GM21786 (cell line): ENCODE results near the gene BRD3.

Experiments used
- ATAC-seq: cut with Tn5 transposase; IDR thresholded peaks from one replicate; pipeline ENCODE4 v1.9.1; 2021; ENCODE audit not compliant: unreplicated experiment

Gene BRD3

DNA sequence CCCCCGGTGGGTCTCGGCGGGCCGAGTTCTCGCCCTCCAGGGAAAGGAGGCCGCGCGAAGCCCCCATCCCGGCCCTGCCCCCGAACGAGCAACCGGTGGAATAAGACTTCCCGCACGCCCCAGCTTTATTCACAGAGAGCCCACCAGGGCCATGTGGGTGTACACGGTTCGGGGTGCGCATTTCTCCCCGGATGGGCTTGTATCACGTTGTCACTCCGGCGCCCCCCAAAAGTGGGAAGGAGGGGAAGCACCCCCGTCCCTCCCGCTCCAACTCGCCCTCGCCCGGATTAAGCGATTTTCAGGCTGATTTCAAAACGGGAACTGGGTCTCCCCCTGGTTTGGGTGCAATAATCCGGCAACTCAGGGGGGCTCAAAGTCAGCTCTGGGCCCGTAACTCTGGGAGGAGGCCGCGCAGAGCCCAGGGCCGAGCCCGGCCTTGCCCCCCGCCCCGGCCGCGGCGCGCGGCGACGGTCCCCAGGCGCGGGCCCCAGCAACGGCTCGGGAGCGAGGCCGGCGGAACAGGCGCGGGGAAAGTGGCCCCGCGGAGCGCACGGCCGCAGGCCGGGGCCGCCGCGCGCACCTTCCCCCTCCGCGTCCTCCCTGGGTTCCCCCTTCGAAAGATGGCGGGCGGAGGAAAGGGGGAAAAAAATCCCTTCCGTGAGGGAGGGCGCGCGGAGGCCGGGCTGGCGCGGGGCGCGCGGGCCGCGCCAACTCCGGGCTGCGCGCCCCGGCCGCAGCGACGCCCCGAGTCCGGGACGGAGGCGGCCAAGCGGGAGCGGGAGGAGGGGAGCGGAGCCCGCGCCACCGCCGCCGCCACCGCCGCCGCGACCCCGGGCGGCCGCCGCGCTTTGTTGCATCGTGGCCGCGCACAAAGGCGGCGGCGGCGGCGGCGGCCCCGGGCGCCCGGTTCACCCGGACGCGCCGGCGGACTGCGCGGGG, 644 bp downstream of the BRD3 start:
- ATAC-seq, result no peak

DNA sequence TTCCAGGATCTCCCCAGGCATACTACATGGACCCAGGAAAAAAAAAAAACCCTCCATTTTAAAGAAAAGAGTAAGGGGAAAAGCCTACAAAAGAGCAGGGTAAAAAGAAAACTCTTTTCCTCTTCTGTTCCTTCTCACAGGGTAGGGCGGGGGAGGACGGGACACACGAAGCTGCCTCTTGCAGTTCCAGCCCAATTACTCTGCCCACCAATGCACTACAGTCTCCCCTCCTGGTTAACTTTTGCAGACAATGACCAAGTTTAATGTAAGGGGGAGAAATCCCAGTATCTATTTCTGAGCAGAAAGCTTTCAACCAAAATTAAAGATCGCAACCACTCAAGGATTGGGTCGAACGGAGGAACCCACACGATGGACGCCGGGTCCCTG, 1.3 kb downstream of the BRD3 start:
- ATAC-seq, result no peak

DNA sequence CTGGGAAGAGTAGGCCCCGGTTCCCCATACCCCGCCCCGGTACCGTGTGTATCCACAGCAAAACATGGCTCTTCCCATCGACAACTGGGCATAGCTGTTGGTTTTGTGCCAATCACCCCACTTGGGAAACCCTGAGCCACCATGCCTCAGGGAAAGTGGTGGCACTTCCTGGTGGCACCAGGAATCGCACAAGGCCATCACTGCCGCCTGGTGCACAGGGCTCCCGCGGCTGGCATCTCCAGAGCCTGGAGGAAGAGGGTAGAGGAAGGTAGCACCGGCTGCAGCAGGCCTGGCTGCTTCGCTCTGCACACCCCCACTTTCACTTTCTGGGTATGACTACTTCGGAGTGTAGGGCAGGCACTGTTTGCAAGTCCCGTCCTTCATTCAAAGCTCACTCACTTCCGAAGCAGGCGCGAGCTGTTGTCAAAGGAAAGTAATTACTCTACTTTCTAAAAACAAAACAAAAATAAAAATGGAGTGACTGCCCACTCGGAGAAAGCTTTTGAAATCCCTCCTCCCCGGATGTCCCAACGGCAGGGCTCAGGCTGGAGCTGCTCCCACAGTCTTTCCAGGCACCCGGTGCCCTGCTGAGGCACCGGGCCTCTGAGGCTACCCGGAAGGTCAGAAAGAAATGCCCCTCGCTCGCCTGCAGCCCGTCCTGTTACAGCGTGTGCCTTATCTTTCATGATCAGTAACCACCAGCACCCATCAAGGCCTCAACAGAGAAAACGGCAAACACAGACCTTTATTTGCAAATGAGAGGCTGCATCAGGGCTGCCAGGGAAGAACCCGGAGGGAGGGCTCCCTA, 2.0 kb downstream of the BRD3 start:
- peak; percentile 41 for ATAC-seq

DNA sequence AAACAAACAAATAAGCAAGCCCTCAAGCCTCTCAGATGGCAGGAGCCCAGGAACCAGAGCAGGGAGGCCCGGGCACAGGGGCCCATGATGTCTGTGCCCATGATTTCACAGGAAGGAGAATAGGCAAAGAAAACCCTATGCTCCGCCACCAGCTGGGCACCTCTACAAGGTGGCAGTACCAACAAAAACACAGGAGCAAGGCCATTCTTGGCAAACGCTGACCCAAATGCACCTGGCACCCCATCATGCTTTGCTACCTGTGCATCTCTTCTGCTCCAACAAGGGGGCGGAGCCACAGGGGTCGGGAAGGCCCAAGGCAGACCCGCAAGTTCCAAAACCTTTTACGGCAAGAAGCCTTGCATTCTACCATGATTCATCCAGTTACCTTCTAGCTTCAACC, 3.1 kb downstream of the BRD3 start:
- no peak for ATAC-seq

DNA sequence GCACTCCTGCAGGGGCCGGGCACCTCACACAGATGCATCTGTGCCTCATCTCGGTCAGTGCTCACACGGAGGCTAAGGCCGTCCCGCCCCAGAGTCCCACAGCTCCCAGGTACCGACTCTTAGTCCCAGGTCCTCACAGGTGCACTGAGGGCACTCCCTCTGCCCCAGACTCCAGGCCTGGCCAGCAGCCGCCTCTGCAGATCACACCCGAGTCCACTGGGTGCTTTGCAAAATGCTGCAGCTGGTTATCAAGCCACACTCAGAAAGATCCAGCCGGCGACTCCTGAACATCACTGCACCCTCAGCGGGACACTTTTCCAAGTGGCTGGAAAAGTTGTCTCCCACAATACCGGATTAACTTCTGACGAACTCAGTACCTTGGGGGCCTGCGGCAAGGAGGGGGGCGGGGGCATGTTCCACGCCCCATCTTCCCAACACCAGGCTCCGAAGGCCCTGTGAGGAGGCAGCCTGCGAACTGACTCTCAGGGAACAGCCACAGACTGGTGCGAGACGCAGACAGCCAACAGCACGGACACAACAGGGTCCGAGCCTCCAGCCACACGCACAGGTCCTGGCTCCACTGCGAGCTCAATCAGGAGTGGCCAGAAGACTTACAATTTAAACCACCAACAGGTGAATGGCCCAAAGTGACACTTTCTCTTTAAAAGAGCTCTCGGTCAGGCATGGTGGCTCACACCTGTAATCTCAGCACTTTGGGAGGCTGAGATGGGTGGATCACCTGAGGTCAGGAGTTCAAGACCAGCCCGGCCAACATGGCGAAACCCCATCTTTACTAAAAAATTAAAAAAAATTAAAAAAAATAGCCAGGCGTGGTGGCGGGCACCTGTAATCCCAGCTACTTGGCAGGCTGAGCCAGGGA, 4.0 kb downstream of the BRD3 start:
- no peak for ATAC-seq

DNA sequence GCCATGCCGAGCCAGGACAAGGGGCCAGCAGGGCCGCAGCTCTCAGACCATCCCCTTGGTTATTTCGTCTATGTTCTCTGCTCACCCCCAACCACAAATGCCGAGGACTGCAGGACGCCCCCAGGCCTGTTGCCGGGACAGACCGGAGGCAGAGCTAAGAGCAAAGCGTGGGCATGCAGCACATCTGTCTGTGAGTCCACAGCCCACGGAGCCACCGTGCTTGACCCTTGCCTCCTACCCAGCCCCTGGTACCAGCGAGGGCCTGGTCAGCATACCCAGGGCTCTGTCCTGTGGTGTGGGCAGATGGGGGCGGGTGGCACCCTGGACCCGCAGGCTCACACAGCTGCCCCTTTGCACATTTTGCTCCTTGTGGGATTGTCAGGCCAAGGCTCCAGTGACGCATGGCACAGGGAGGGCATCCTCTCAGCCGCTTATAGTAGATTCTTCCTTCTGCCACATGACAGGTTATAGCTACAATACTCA, 4.7 kb downstream of the BRD3 start:
- no peak for ATAC-seq

DNA sequence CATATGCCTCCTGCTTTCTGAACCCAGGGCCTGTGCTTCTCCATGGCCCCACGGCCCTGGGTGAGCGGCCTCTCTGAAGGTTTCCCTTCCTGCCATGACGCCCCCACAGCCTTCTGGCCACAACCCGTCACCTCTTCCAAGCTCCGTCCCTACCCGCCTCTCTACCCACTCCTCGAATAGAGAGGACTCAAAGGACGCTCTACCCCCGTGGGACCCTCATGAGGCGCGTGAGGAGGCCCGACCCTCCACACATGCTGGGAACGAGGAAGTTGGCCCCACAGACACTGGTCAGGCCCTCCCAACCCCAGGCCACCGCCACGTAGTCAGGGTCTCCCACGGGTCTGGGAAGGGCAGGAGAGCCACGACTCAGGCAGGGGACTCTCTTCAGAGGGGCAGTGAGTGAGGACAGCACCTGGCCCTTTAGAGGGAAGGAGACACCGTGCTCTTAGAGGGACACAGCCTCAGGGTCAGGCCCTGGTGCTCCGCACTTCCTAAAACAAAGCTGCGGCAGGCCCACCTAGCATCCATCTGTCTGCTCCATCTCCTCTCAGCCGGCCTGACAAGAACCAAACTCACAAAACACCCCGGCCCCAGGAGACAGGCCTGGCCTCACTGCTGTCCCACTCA, 5.3 kb downstream of the BRD3 start:
- ATAC-seq, result no peak

DNA sequence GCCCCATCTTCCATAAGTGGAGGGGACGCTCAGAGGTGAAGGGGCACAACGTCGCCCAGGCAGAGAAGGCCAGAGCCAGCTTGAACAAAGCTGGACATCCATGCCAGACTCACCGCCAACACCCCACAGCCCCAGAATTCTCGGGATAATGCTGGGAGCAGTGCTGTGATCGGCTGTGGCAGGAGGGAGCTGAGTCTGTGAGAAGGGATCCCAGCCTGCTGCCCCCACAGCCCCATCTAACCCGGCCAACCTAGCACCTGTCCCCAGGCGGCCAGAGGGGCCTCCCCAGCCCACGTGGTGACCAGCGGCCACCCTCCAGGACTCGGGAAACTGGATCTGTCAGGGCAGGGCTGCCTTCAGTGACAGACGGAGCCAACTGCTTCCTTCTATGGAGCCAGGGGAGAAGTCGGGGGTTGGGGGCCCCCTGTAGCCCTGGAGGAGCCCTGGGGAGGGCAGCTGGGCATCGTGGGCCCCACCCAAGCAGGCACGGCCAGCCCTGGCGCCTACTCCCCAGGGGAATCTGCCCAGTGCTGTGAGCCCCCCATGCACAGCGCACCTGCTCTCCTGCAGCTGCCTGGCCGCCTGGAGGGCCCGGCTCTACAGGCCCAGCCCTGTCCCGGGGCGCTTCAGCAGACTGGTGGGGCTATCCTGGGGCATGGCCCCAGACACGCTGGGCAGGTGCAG, 6.0 kb downstream of the BRD3 start:
- no peak for ATAC-seq

DNA sequence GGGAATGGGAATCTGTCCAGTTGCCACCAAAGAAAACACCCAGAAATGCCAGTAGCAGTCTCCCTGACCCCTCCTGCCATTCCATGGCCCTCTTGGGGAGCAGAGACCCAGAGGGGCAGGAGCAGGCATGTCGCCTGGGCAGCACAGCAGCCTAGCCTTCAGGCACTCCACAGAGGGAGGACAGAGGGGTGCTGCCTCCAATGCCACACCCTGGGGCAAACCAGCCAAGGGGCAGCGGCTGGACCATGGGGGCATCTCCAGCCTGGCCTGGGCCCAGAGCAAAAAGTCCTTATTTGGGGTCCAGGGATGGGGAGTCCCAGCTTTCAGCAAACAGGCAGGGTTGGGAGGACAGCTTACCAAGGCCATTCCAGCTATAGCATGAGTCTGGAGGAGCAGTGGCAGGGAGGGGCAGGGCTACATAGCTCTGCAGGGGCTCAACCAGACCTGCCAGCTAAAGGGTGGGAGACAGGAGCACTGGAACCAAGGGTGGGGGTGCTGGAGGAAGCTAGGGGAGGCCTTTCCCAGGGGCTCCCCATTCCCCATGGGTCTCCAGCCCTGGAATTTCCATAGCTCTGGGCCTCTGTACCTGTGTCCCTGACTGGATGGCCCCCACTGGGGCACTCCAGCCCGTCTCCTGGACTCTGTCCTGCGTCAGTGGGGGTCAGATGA, 6.7 kb downstream of the BRD3 start:
- ATAC-seq, result no peak

DNA sequence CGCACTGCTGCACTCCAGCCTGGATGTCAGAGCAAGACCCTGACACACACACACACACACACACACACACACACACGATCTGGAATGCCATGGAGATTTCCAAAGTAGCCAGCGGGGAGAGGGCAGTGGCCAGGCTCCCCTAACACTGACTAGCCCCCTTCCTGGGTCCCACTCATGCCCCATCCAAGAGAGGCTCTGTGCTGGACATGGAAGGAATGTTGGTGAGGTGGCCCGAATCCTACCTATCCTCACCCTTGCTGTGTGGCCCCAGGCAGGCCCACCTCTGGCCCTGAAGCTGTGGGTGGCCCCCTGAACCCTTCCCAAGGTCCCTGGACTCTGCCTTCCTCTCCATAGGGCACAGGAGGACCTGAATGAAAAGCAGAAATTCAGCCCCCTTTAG, 7.3 kb downstream of the BRD3 start:
- ATAC-seq, result no peak

DNA sequence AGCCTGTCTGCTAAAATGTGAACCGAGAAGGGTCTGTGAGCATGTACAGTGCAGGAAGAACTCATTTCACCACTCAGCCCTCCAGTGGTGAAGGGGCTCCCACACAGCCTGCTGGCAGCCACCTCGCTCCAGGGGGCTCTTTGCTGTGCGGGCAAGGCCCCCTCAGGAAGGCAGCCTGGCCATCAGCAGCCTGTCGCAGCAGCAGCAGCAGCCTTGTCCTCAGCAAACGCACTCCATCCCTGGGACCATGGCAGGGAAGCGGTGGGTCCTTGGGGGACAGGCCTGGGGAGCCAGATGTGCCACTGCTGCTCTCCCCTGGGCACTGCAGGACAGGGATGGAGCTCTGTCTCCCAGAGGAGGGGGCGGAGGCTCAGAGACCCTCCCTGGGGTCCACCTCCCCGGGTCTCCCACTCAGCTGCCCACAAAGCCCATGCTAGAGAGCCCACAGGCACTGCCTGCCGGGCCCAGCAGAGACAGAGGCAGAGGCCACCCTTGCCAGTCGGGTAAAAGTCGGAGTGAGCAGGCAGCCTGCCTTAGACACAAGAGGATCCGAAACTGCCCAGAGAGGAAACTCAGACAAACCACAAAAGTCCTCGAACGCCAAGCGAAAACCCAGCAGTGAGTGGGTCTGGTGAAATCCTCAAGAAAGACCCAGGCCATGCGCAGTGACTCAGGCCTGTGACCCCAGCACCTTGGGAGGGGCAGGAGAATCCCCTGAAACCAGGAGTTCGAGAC, 8.0 kb downstream of the BRD3 start:
- peak; percentile 75 for ATAC-seq

DNA sequence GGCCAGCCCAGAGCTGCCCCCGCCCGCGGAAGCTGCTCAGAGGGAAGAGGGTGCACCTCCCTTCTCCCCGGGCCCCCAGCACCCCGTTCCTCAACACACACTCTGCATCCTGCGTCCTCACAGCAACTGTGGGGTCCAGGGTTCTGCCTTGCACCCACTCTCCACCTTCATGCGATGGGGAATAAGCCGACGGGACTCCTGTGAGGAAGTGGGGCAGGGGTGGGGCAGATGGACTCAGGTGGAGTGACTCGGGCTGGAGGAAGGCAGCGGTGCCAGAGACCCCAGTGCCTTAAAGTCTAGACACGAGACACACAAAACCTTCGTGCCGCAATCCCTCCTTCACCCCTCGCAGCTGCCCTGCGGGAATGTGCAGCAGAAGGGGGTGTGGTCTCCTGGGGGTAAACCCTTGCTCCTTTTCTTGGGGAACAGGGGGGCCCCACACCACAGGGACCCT, 8.6 kb downstream of the BRD3 start:
- ATAC-seq, result no peak

DNA sequence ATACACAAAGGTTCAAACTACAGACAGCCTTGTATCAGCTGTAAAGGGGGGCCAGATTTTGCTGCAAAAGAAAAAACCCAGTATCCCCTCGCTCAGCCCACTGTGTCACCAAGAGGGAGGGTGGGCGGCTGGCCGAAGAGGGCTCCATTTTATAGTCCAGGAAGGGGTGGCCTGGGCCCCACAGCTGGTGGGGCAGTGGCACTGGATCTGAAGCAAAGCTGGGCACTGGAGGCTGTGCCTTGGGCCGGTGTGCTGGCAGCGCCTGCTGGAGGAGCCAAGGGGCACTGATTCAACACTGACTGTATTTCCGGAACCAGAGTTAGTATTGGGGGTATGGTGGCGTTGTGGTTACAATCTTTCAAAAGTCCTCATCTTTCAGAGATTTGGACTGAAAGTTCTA, 9.1 kb downstream of the BRD3 start:
- ATAC-seq, result no peak

DNA sequence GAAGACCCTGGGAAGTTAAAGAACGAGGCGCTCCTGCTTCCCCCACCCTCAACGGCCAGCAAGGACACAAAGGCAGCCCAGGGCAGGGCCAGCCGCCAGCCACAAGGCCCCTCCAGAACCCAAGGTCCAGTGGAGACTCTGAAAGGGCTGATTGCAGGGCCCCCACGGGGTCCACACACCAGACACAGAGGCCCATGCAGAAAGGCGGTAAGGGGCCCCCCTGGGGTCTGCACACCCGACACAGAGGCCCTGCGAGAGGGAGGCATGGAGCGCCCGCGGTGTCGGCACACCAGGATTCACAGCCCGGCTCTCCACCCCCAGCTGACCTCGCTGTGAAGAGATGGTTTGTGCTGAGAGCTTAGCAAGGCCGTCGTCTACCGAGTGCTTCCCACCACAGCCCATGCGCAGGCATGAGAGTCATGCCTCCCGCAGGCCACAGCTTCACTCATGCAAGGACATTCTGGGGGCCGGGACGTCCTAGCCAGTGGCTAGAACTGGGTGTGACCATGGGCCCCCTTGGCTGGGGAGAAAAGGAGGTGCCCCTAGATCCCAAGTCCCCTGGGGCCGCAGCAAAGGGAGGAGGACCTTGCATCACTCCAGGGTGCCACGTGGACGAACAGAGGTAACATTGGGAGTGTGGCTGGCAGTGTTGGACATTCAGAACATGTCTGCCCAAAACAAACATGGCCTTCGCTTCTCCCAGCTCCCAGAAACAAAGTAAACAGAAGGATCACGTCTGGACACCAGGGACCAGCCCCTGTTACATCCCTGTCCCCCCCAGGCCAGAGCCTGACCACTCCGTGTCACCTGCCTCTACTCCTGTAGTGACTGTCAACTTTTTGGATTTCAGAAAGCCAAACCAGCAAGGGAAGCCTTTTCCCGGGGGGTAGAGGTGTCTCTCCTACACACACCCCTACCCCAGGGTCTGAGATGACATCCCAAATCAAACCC, 9.8 kb downstream of the BRD3 start:
- ATAC-seq, result no peak

DNA sequence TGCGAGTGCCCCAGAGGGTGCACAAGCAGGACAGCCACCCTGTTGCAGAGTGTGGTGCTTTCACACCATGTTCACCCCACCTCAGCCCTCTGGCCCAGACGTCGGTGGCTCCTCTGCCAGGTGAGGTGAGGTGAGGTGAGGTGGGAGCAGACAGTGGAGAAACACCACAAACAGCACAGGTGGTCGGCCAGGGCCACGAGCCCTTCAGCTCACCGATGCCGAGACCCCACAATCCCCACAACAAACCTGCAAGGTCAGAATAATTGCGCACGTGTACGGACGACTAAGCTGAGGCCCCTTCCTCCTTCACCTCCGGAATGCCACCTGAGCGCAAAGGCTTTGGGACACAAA, 10.5 kb downstream of the BRD3 start:
- ATAC-seq, result no peak

DNA sequence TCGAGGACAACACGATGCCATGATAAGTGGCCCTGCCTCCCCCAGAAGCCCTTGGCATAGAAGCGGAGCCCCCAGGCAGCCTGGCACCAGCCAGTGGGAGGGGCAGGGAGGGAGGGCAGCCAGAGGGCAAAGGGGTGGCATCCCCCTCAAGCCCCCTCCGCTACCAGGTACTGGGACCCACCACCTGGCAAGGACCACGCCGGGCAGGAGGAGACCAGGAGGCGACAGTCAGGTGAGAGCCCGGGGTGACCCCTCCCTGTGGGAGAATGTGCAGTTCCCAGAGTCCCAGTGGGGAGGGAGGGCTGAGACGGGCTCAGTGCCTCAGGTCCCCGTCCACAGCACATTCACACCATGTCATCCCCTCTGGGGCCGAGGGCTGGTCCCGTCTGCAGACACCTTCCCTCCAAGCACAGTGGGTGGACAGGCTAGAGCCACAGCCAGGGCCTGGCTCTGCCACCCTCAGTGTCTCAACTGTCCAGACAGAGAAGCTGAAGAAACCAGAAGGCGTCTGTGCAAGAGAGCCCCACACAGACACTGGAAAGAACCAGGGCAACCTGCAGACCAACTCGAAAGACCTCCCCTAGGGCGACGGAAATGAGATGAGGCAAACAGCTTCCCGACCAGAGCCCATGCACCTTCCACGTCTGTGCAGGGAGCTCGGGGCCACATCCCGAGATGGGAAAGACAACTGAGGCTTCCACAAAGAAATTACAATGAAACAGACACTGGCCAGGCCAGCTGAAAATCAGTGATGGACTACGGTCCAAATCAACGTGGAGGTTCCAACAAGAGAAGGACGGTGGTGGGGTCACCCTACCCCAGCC, 11.1 kb downstream of the BRD3 start:
- no peak for ATAC-seq

DNA sequence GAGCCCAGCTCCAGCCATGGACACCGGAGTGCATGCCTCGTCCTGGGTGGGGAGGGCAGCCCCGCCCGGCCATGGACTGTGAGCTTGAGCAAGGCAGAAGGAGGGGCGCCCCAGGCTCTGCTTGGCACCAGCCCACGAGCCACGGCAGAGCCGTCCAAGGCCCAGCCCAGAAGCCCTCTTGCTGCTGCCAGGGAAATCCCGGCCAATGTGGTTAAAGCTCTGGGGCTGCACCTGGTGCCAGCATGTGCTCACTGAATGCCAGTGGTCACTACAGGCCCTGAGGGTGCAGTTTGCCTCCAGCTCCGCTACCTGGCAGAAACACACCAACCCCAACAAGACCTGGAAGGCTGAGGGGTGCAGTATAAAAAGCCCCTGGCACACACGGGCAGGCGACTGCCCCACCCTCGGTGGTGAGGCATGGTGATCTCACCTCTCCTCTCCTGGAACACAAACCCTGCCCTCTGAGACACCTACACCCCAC, 11.8 kb downstream of the BRD3 start:
- ATAC-seq, result no peak
